Fibroblast of pulmonary artery (primary cell): ENCODE measurements around the gene UBE2G2.

ENCODE experiments used
- DNase-seq: peaks from one replicate; pipeline ENCODE4 v3.0.0-alpha.2; 2010; ENCODE audit warnings: low read depth
- H3K4me3 ChIP-seq: replicated peaks from 2 replicates; pipeline ENCODE4 v1.5.1; 2011; ENCODE audit warnings: low read depth, mild to moderate bottlenecking, control low read depth, low read length, moderate library complexity
- TF ChIP-seq, protein P1 (sequence below): IDR thresholded peaks from 2 replicates; pipeline ENCODE4 v1.5.1; 2011; ENCODE audit warnings: mild to moderate bottlenecking, control low read depth, low read length, inconsistent platforms; ENCODE audit errors: missing control alignments

The UBE2G2 gene

DNA sequence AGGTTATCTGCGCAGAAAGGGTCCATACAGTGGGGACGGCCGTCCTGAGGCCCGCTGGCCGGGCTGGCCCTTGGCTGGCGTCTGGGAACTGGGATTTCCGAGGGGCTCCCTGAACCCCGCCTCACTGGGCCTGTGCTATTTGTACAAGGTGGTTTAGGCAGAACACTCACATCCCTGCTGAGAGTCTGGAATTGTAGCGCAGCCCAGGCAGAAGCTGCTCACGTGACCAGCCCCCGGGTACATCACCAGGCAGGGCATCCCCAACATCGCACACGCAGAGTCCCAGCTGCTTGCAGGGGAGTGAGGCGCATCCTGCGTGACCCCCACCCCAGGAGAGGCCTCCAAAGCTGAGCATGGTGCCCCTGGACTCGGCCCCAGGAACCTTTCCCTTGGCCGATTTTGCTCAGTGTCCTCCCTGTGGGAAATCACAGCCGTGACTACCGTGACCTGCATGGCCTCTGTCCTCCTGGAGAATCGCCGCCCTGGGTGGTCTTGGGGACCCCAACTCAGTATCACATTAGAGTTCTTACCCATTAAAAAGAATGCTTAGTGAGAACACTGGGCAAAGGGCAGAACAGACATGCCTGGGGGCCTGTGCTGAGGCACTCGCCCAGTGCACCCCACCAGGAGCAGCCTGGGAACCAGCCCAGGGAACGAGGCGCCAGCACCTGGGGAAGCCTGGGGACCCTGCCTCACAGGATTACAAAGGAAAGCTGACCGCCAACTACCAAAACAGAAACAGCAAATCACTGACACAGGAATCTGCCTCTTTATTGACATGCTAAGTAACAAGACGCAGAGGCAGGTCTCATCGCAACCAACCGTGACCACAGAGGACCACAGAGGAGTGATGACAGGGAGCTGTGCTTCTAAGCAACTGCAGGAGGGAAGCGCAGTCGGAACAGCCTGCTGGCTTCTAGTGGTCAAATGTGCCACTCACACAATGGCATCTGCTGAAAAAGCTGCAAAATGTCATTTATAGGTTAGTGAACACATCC is 33.5 kb downstream of the UBE2G2 start:
- TF ChIP-seq, protein P1, sequence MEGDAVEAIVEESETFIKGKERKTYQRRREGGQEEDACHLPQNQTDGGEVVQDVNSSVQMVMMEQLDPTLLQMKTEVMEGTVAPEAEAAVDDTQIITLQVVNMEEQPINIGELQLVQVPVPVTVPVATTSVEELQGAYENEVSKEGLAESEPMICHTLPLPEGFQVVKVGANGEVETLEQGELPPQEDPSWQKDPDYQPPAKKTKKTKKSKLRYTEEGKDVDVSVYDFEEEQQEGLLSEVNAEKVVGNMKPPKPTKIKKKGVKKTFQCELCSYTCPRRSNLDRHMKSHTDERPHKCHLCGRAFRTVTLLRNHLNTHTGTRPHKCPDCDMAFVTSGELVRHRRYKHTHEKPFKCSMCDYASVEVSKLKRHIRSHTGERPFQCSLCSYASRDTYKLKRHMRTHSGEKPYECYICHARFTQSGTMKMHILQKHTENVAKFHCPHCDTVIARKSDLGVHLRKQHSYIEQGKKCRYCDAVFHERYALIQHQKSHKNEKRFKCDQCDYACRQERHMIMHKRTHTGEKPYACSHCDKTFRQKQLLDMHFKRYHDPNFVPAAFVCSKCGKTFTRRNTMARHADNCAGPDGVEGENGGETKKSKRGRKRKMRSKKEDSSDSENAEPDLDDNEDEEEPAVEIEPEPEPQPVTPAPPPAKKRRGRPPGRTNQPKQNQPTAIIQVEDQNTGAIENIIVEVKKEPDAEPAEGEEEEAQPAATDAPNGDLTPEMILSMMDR: no peak
- H3K4me3 ChIP-seq: no peak overlapping the region
- DNase-seq: no peak

DNA sequence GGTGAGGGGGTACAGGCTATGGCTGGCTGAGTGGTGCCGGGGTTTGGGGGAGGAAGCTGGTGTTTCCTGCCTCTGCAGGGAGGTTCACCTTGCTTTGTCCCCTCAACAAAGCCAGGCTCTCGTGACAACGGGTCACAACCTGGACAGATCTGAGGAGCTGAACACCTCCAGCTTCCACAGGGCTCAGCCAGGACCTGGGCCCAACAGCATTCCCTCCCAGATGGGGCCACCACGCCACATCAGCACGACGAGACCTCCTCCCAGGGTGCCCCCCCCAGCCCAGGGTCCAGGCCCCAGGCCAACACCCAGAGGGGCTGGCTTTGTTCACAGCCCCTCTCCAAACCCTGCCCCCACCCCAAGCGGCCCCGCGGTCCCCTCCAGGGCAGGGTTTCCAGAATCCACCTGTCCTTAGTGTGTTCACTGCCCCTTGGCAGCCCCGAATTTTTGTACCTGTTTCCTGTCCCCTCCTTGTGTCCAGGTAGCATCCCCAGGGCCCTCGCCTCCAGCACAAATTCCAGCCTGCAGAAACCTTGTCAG is 34.7 kb downstream of the UBE2G2 start:
- TF ChIP-seq, protein P1: no peak
- DNase-seq: no peak
- no peak overlapping the region for H3K4me3 ChIP-seq

DNA sequence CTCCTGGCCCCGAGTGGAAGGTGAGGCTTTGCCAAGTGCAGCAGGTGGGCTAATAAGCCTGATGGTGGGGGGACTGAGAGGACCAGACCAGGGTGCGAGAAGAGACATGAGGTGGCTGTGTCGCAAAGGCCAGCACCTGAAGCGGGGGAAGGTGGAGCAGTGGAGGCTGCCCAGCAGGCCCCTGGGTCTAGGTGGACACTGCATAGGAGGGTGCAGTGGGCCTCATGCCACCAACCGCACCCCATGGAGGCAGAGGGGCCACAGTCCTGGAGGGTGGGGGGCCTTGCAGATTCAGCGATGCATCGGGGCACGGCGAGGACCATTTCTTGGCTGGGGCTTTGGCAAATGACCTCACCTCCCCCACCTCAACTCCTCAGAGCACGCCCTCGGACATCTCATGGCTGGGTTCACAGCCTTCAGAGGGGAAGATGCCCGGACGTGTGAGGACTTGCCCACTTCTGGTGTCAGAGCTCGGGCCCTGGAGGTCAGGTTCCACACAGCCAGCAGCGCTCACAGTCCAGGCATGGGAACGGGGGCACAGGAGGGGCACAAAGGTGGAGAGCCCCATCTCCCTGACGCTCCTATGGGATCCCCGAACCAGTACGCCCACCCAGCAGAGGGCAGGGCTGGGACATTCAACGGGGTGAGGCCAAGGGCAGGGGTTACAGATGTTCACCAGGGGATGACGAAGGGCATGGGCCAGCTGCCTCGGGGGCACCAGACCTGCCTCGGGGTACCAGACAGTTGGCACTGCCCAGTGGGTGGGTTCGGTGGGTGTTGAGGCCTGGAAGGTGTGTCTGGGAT is 35.4 kb downstream of the UBE2G2 start:
- TF ChIP-seq, protein P1: no peak
- no peak for DNase-seq
- no peak overlapping the region for H3K4me3 ChIP-seq

DNA sequence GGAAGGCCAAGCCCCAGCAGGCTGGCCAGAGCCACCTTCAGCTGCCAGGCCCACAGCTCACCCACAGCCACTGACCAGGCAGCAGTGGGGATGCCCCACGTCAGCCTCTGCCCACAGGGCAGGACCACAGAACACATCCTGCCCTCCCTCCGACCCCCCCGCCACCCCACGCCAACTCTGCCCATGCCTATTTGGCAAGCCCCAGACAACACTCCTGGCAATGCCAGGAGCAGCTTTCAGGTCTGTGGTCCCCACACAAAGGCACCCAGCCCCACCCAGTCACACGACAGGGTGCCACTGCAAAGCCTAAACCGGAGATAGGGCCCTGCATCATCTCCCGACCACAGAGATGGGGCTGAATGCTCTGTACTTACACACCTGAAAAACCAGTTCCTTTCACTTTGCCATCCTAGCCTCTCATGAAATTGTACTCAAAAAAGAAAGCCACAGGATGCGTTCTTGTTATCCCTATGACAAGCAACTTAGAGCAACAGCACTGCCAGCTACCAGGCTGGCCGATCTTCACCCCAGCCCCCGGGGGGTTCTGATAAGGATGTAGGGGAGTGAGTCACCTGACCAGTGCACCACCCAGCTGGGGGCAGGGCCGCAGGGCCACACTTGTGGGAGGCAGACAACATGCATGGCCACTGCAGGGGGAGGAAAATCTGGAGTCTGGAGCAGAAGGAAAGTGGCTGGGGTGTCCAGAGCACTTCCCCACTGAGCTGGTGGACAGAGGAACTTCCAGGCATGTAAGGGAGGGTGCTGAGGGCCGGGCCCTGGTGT is 36.2 kb downstream of the UBE2G2 start:
- H3K4me3 ChIP-seq: no peak overlapping the region
- no peak for DNase-seq
- TF ChIP-seq, protein P1: no peak

DNA sequence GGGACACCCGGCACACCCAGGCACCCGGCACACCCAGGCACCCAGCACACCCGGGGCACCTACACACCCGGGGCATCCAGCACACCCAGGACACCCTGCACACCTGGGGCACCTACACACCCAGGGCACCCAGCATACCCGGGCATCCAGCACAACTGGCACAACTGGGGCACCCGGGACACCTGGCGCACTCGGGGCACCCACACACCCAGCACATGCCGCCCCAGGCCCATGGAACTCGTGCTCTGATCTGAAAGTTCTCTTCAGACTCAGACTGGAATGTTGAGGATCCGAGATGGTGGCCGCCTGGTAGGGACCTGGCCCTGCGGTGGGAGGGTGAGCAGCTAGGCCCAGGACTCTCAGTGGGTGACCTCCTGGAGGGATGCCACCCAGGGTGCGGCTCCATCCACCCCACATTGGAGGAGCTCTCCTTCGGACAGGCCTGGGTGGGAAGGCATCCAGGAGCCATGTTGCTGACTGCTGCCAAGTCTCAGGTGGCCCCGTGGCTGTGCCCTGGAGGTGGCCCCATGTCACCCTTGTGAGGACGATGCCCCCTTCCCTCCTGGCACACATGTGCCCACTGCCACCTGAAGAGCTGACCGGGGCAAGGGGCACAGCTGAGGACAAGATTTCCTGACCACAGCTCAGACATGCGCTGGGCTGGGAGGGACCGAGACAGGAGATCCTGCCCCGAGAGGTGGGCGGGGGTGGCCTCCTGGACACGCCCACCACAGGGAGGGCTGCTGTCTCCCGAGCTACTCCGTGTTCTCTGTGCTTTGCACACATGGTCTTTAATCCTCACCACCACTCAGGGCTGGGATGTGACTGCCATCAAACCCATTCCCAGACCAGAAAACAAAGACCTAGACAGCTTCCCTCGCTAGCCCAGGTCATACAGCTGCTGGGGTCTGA is 37.0 kb downstream of the UBE2G2 start:
- no peak for DNase-seq
- H3K4me3 ChIP-seq: no peak overlapping the region
- TF ChIP-seq, protein P1: no peak
